ENCODE results near the gene FLAD1.

- no peak for TF ChIP-seq CTCF (IDR thresholded peaks at IDR 0.05)
- peak; percentile 91 for TF ChIP-seq POLR2A (IDR thresholded peaks at IDR 0.05)
Observed at GRCh38 chr1:154970631-154971340, 12.4 kb upstream of the FLAD1 start, which contains the start of gene SHC1.

All from ovary (tissue), 3 donors.